Gastrocnemius medialis (tissue), 4 donors: ENCODE measurements around the gene FUOM. TPM values are rescaled to one million over a fixed set of nuclear protein-coding genes. Genes with fewer than 3 reads are reported as not detected.

Experiments used
- ATAC-seq, 2 donors: fragments of 150-250 bp; one replicate each; pipeline ENCODE4 v1.9.1; 2016
- DNase-seq, 2 donors: peaks; one replicate each; pipeline ENCODE4 v3.0.0-alpha.2; 2019
- H3K27ac ChIP-seq, 4 donors: fragments of 200-600 bp; sonication (generic); 1 replicate in 1 of 4; 2 replicates in 3 of 4; pipeline ENCODE4 v1.5.1; 2016 to 2018; ENCODE audit warnings: mild to moderate bottlenecking in 2 of 4, moderate library complexity in 1 of 4
- H3K27me3 ChIP-seq, 3 donors: fragments of 200-600 bp; sonication (generic) in 2 of 3; 1 replicate in 1 of 3; 2 replicates in 2 of 3; pipeline versions ENCODE4 v1.5.1 to v1.6.0; 2016 to 2019; ENCODE audit warnings: mild to moderate bottlenecking in 1 of 3, moderate library complexity in 1 of 3
- H3K36me3 ChIP-seq, 2 donors: fragments of 200-600 bp; sonication (generic) in 1 of 2; one replicate each; pipeline ENCODE4 v1.5.1; 2017 to 2018
- H3K4me1 ChIP-seq, 2 donors: fragments of 200-600 bp; sonication (generic) in 1 of 2; one replicate each; pipeline ENCODE4 v1.5.1; 2016 to 2017; ENCODE audit warnings: mild to moderate bottlenecking in 2 of 2
- H3K4me3 ChIP-seq, 4 donors: fragments of 200-600 bp; sonication (generic) in 3 of 4; 1 replicate in 1 of 4; 2 replicates in 3 of 4; pipeline ENCODE4 v1.5.1; 2016 to 2019; ENCODE audit warnings: mild to moderate bottlenecking in 2 of 4
- H3K9me3 ChIP-seq, 3 donors: fragments of 200-600 bp; sonication (generic) in 2 of 3; 1 replicate in 1 of 3; 2 replicates in 2 of 3; pipeline ENCODE4 v1.5.1; 2016 to 2019
- POLR2A ChIP-seq, 2 donors: fragments of 450-650 bp; IDR thresholded peaks; one replicate each; pipeline ENCODE4 v1.6.1; 2017; ENCODE audit warnings: antibody characterized with exemption in 2 of 2, mild to moderate bottlenecking in 2 of 2, moderate library complexity in 2 of 2
- in situ Hi-C, 4 donors: fragments of 200-750 bp; cut with MboI; loops; one replicate each; pipeline versions ENCODE4 v1.15.0 to v1.8.0; 2017; ENCODE audit warnings: low sequenced_read_pairs in 4 of 4
- intact Hi-C: fragments of 100-400 bp; cut with DNase I; formaldehyde crosslinking; loops from one replicate; pipeline ENCODE4 v1.15.1; 2023; ENCODE audit warnings: low total_unique reads
- total RNA-seq, 4 donors: library from RNA; depleted of rRNA; stranded (reverse); fragments of >200 nt; gene quantifications; one replicate each; pipeline versions ENCODE4 v1.1.0 to v1.2.3, GENCODE V29; 2016
- TF ChIP-seq, protein P1 (sequence below), 5 experiments: fragments of 450-650 bp in 3 of 5; fragments of 200-600 bp in 2 of 5; sonication (generic) in 2 of 5; IDR thresholded peaks in 4 of 5; conservative IDR thresholded peaks in 1 of 5; 1 replicate in 4 of 5; 2 replicates in 1 of 5; pipeline ENCODE4 v1.5.1; 2016 to 2019; ENCODE audit warnings: antibody characterized with exemption in 5 of 5, mild to moderate bottlenecking in 3 of 5, moderate library complexity in 3 of 5

The FUOM gene
- total RNA-seq, 4 donors from 2014 or later, result 3.2 to 8.9 (median 5.6) TPM

DNA sequence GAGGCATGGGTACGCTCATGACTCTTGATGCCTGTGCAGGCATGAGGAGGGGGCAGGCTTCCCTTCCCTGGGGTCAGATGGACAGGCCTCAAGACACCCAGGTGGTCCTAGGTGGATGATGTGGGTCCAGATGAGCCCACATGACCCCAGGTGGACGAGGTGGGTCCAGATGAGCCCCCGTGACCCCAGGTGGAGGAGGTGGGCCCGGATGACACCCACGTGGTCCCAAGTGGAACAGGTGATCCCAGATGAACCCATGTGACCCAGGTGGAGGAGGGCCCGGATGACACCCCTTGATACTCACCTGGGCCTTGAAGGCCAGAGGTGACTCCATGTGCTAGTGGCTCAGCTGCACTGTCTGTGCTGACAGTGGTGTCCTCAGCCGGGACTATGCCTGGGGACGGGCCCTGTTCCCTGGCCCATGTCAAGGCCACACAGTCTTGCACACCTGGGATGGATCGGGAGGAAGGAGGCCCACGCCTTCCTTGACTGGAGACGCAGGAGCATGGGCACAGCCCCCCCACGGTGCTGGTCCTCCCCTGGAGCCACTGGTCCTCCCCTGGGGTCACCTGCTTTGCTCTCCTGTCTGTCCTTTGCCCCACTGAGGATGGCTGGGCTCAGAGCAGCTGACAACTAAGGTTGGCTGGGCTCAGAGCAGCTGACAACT, 7.4 kb downstream of the FUOM start:
- no peak overlapping the region for H3K4me3 ChIP-seq
- H3K36me3 ChIP-seq, result no peaks in the 10 kb centered on the region
- no peak overlapping the region for H3K27ac ChIP-seq
- no peaks in the 10 kb centered on the region for H3K4me1 ChIP-seq
- no peak for ATAC-seq
- in situ Hi-C loops (no loop called here), intact Hi-C loops (no loop called here)
- peaks cover 4 to 26% (median 14%) of the 10 kb centered on the region in 3 donors for H3K27me3 ChIP-seq
- no peaks in the 10 kb centered on the region for H3K9me3 ChIP-seq
- TF ChIP-seq POLR2A (IDR thresholded peaks at IDR 0.05), result no peak
- TF ChIP-seq, protein P1, sequence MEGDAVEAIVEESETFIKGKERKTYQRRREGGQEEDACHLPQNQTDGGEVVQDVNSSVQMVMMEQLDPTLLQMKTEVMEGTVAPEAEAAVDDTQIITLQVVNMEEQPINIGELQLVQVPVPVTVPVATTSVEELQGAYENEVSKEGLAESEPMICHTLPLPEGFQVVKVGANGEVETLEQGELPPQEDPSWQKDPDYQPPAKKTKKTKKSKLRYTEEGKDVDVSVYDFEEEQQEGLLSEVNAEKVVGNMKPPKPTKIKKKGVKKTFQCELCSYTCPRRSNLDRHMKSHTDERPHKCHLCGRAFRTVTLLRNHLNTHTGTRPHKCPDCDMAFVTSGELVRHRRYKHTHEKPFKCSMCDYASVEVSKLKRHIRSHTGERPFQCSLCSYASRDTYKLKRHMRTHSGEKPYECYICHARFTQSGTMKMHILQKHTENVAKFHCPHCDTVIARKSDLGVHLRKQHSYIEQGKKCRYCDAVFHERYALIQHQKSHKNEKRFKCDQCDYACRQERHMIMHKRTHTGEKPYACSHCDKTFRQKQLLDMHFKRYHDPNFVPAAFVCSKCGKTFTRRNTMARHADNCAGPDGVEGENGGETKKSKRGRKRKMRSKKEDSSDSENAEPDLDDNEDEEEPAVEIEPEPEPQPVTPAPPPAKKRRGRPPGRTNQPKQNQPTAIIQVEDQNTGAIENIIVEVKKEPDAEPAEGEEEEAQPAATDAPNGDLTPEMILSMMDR (IDR thresholded peaks at IDR 0.05 in 4 of 5, conservative IDR thresholded peaks at IDR 0.05 in 1 of 5), result no peak
- no peak for DNase-seq

DNA sequence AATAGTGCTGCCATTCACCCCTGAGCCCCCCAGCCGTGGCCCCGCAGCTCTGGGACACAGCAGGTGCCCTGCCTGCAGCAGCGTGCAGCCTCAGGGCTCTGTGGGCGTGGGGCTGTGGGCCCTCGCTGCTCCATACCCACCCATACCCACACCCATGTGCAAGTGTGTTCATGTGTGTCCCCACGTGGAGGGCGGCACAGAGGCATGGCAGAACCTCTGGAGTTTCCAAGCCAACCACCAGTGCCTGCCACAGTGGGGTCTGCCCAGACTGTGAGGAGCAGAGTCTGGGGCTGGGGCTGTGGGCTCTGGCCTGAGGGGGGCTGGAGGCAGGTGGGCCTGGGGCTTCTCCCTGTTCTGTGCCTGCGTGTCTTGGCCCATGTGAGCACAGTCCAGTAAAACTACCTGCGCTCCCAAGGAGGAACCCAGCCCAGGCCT, 8.2 kb downstream of the FUOM start:
- no peak for ATAC-seq
- no peak for TF ChIP-seq POLR2A (IDR thresholded peaks at IDR 0.05)
- TF ChIP-seq, protein P1 (IDR thresholded peaks at IDR 0.05 in 4 of 5, conservative IDR thresholded peaks at IDR 0.05 in 1 of 5), result no peak
- intact Hi-C loops, result no loop called here

DNA sequence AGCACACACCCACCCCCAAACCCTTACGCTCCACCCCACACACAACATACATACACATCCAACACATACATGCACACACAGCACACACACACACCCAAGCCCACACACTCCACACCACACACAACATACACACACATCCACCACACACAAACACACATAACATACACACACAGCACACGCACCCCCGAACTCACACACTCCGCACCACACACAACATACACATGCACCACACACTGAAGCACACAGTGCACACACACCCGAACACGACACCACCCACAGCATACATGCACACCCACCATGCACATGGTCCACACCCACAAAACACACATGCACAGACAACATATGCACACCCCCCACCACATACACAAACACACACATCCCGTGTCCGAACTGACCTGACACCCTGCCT, 8.7 kb downstream of the FUOM start:
- in situ Hi-C loops, result no loop called here
- ATAC-seq (no peak), DNase-seq (no peak)
- Histone ChIP-seq H3K27ac (no peak overlapping the region), H3K27me3 (peaks cover 8 to 25% (median 19%) of the 10 kb centered on the region in 3 donors), H3K36me3 (no peaks in the 10 kb centered on the region), H3K4me3 (no peak overlapping the region), H3K9me3 (no peaks in the 10 kb centered on the region), H3K4me1 (no peaks in the 10 kb centered on the region)
- TF ChIP-seq, protein P1 (IDR thresholded peaks at IDR 0.05 in 4 of 5, conservative IDR thresholded peaks at IDR 0.05 in 1 of 5), result no peak
- TF ChIP-seq POLR2A (IDR thresholded peaks at IDR 0.05), result no peak
- intact Hi-C loops, result no loop called here

More for the DNA sequence above, 8.2 kb downstream of the FUOM start:
- Histone ChIP-seq H3K36me3 (no peaks in the 10 kb centered on the region), H3K27me3 (peaks cover 7 to 22% (median 15%) of the 10 kb centered on the region in 3 donors), H3K4me1 (no peaks in the 10 kb centered on the region), H3K27ac (no peak overlapping the region), H3K9me3 (no peaks in the 10 kb centered on the region), H3K4me3 (no peak overlapping the region)
- DNase-seq, result no peak
- in situ Hi-C loops, result no loop called here

DNA sequence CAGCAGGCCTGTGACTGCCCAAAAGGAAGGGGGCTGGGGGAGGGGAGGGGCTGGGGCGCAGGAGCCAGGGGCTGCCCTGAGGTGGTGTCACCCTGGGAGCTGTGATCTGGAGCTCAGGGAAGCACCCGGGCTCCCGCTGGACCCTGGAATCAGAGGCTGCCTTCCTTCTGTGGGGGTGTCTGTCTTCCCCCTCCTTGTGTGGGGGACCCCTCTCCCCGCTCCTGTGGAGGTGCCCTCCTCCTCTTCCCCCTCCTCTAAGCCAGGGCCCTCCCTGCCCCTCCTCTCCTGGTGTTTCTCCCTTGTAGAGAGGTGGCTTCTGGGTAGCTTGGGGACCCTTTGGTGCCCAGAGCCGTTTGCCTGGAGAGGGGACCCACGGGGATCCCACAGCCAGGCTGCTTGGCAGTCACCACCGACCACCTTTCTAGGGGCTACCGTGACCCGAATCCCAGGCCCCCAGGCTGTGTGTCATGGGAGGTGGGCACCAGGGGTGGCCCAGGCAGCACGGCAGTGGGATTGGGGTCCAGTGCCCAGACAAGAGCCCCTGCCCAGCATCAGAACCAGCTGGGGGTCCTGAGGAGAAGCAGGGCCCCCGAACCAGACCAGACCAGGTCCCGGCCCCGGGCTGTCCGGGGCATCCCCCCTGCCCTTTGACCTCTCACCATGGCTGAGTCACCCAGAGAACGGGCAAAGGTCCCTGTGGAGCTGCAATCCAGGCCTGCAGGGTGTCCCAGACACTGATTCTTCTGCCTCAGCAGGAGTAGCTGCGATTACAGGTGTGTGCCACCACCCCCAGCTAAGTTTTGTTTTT, 9.9 kb downstream of the FUOM start:
- TF ChIP-seq, protein P1 (IDR thresholded peaks at IDR 0.05 in 4 of 5, conservative IDR thresholded peaks at IDR 0.05 in 1 of 5), result no peak
- TF ChIP-seq POLR2A (IDR thresholded peaks at IDR 0.05), result no peak
- Histone ChIP-seq H3K4me3 (no peak overlapping the region), H3K4me1 (no peaks in the 10 kb centered on the region), H3K9me3 (no peaks in the 10 kb centered on the region), H3K27ac (no peak overlapping the region), H3K36me3 (no peaks in the 10 kb centered on the region), H3K27me3 (peaks cover 15 to 32% (median 25%) of the 10 kb centered on the region in 3 donors)
- in situ Hi-C loops (no loop called here), intact Hi-C loops (no loop called here)
- no peak for ATAC-seq
- no peak for DNase-seq
